Right lobe of liver (tissue), 6 donors: ENCODE measurements around the gene ZNF891. TPM values are rescaled to one million over a fixed set of nuclear protein-coding genes. Genes with fewer than 3 reads are reported as not detected.

Experiments used
- ATAC-seq, 4 donors: fragments of 200-7000 bp; cut with Tn5 transposase; one replicate each; pipeline ENCODE4 v1.9.1; 2020; ENCODE audit warnings: mild to moderate bottlenecking in 4 of 4, moderate library complexity in 4 of 4
- DNase-seq, 3 donors: peaks; one replicate each; pipeline ENCODE4 v3.0.0-alpha.2; 2020
- H3K27ac ChIP-seq, 3 donors: fragments of 200-600 bp; one replicate each; pipeline ENCODE4 v1.8.0; 2022
- H3K27me3 ChIP-seq, 2 donors: fragments of 200-600 bp; one replicate each; pipeline ENCODE4 v1.8.0; 2022
- H3K36me3 ChIP-seq, 4 donors: fragments of 200-600 bp; sonication (generic) in 1 of 4; one replicate each; pipeline versions ENCODE4 v1.5.1 to v1.8.0; 2017 to 2022; ENCODE audit warnings: control low read depth in 1 of 4
- H3K4me1 ChIP-seq, 4 donors: fragments of 200-600 bp; sonication (generic) in 1 of 4; one replicate each; pipeline versions ENCODE4 v1.5.1 to v1.8.0; 2017 to 2022; ENCODE audit warnings: control low read depth in 1 of 4
- H3K4me3 ChIP-seq, 3 donors: fragments of 200-600 bp; one replicate each; pipeline ENCODE4 v1.8.0; 2022
- H3K9me3 ChIP-seq, 4 donors: fragments of 200-600 bp; sonication (generic) in 1 of 4; one replicate each; pipeline versions ENCODE4 v1.5.1 to v1.8.0; 2017 to 2022; ENCODE audit warnings: control low read depth in 1 of 4
- POLR2A ChIP-seq: fragments of 450-650 bp; IDR thresholded peaks from one replicate; pipeline ENCODE4 v1.6.1; 2017; ENCODE audit warnings: antibody characterized with exemption, mild to moderate bottlenecking
- WGBS: methylation state at CpG from one replicate; pipeline ENCODE4 v1.1.6; 2018; ENCODE audit warnings: low coverage, low lambda C conversion rate; ENCODE audit not compliant: insufficient coverage; ENCODE audit errors: missing lambda C conversion rate; 5-methylcytosine and 5-hydroxymethylcytosine counted together
- intact Hi-C, 2 donors: fragments of 100-400 bp; cut with DNase I; formaldehyde crosslinking; loops; one replicate each; pipeline versions ENCODE4 v1.11.2 to v1.14.1; 2022
- total RNA-seq, 6 experiments: library from RNA; depleted of rRNA in 2 of 6; stranded (reverse); fragments of >200 nt in 2 of 6; fragmentation: NEBNext Ultra II Directional in 3 of 6; extraction: Animal tissue kit (Norgen Biotek cat#: 25700) in 3 of 6; gene quantifications; one replicate each; pipeline versions ENCODE4 v1.1.0 to v1.2.4, GENCODE V29; 2016 to 2023
- TF ChIP-seq, protein P1 (sequence below), 4 donors: fragments of 200-600 bp in 3 of 4; fragments of 450-650 bp in 1 of 4; IDR thresholded peaks; one replicate each; pipeline versions ENCODE4 v1.5.1 to v1.8.0; 2016 to 2022; ENCODE audit warnings: antibody characterized with exemption in 4 of 4, mild to moderate bottlenecking in 2 of 4
- donor health status: DM: no; HTN: yes; CAD: no.
- donor health status: DM: no; HTN: no; CAD: no.
- donor health status: DM: no; HTN: no; CAD: no.
- donor health status: DM: no; HTN: yes; CAD: no.
- donor health status: DM: no; HTN: yes; CAD: no.

Gene ZNF891
- total RNA-seq, 6 experiments from 2014 or later: 0.50 to 0.92 (median 0.79) TPM

- WGBS: 34% methylated on average over 9 of the region's 17 CpGs
- DNase-seq: peak in 1 of 3 donors; percentile 42
Observed at GRCh38 chr12:133081159-133081780, 48.8 kb downstream of the ZNF891 start.

DNA sequence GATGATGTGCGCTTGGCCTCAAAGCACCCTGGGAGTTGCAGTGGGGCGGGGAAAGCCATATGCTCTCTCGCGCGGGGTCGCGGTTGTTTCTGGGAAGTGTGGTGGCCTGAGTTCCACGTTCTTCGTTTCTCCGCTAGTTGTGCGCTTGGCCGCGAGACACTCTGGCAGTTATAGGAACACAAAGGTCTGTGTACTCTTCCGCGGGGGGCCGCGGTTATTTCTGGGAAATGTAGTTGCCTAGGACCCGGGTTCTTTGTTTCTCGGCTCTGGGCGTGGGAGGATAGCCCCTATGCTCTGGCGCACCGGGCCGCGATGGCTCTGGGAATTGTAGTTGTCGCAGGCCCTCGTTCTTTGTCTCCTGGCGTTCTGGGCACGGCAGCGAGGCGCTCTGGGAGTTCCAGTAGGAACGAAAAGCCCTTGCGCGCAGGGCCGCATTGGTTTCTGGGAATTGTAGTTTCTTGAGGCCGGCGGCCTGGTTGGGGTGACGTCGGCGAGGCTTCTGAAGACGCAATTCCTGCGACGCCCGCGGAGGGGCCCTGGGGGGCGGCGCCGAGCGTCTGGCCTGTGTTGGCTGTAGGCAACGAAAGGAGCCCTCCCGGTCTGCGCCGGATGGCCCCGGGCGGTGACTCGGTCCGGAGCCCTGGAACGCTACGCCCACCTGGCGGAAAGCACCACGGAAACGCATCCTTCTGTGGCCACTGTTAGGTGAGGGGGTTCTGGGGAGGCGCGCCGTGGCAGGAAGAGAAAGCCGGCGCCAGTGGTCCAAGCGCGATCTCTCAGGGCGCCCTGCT, 49.5 kb downstream of the ZNF891 start, which contains the start of gene ZNF140:
Gene ZNF140, plus strand, starts transcription at position 556 of the 791 bp plus-strand sequence. CDS start 398 bp downstream, outside the sequence.
- intact Hi-C loops: no loop called here
- TF ChIP-seq, protein P1, sequence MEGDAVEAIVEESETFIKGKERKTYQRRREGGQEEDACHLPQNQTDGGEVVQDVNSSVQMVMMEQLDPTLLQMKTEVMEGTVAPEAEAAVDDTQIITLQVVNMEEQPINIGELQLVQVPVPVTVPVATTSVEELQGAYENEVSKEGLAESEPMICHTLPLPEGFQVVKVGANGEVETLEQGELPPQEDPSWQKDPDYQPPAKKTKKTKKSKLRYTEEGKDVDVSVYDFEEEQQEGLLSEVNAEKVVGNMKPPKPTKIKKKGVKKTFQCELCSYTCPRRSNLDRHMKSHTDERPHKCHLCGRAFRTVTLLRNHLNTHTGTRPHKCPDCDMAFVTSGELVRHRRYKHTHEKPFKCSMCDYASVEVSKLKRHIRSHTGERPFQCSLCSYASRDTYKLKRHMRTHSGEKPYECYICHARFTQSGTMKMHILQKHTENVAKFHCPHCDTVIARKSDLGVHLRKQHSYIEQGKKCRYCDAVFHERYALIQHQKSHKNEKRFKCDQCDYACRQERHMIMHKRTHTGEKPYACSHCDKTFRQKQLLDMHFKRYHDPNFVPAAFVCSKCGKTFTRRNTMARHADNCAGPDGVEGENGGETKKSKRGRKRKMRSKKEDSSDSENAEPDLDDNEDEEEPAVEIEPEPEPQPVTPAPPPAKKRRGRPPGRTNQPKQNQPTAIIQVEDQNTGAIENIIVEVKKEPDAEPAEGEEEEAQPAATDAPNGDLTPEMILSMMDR (IDR thresholded peaks at IDR 0.05): peak; percentile 21 to 44 (median 34)
- TF ChIP-seq POLR2A: peak; percentile 62
- Histone ChIP-seq H3K27ac (peak within 1 kb of the TSS; percentile 92 to 94 (median 93)), H3K9me3 (peaks cover 0 to 48% (median 16%) of the 10 kb centered on the region in 4 donors), H3K27me3 (no peaks in the 10 kb centered on the region), H3K36me3 (peaks cover 0 to 25% (median 19%) of the 10 kb centered on the region in 4 donors), H3K4me1 (peaks cover 0 to 5% (median 0%) of the 10 kb centered on the region in 4 donors), H3K4me3 (peak within 1 kb of the TSS; percentile 74 to 89 (median 80))
- whole genome bisulfite sequencing: 1% methylated on average over 45 of the region's 69 CpGs
- peak; percentile 96 to 97 (median 97) for DNase-seq
- ATAC-seq: peak; percentile 81 to 85 (median 82)

More at GRCh38 chr12:133081159-133081780, 48.8 kb downstream of the ZNF891 start:
- H3K4me3 ChIP-seq: peak overlapping the region; percentile 74 to 89 (median 80)
- peaks cover 0 to 54% (median 18%) of the 10 kb centered on the region in 4 donors for H3K9me3 ChIP-seq
- H3K36me3 ChIP-seq: peaks cover 0 to 32% (median 23%) of the 10 kb centered on the region in 4 donors
- intact Hi-C loops: no loop called here
- peaks cover 0 to 5% (median 0%) of the 10 kb centered on the region in 4 donors for H3K4me1 ChIP-seq
- H3K27me3 ChIP-seq: no peaks in the 10 kb centered on the region
- TF ChIP-seq, protein P1 (IDR thresholded peaks at IDR 0.05): no peak
- TF ChIP-seq POLR2A: no peak
- ATAC-seq: no peak
- peak overlapping the region; percentile 92 to 94 (median 93) for H3K27ac ChIP-seq

DNA sequence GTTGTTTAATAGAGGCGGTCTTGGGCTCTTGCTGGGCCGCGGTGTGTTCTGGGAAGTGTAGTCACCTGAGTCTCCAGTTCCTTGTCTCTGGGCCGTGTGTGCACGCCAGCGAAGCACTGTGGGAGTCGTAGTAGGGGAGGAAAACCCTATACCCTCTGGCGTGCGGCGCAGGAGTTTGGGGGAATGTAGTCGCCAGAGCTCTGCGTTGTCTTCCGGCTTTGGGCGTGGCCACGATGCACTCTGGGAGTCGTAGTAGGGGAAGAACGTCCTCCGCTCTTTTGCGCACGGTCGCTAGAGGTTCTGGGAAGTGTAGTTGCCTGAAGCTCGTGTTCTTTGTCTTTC, 50.1 kb downstream of the ZNF891 start:
- Histone ChIP-seq H3K4me1 (peaks cover 0 to 5% (median 0%) of the 10 kb centered on the region in 4 donors), H3K36me3 (peaks cover 0 to 19% (median 13%) of the 10 kb centered on the region in 4 donors), H3K27ac (peak overlapping the region; percentile 92 to 94 (median 93)), H3K4me3 (peak overlapping the region; percentile 74 to 89 (median 80)), H3K9me3 (peaks cover 0 to 44% (median 15%) of the 10 kb centered on the region in 4 donors), H3K27me3 (no peaks in the 10 kb centered on the region)
- TF ChIP-seq, protein P1 (IDR thresholded peaks at IDR 0.05): no peak
- no peak for TF ChIP-seq POLR2A
- WGBS: 0% methylated on average over 5 of the region's 22 CpGs
- DNase-seq (peak; percentile 98 to 100 (median 100)), ATAC-seq (peak; percentile 90 to 95 (median 92))
- intact Hi-C loops: no loop called here

GRCh38 chr12:133073836-133074235, 56.2 kb downstream of the ZNF891 start:
- ATAC-seq: no peak
- 64% methylated on average over 2 of the region's 2 CpGs for WGBS
- Histone ChIP-seq H3K27me3 (no peaks in the 10 kb centered on the region), H3K9me3 (peaks cover 0 to 48% (median 5%) of the 10 kb centered on the region in 4 donors), H3K27ac (no peak overlapping the region), H3K4me1 (no peaks in the 10 kb centered on the region), H3K36me3 (no peaks in the 10 kb centered on the region), H3K4me3 (no peak overlapping the region)
- DNase-seq: no peak
- intact Hi-C loops: no loop called here
- TF ChIP-seq, protein P1 (IDR thresholded peaks at IDR 0.05): no peak
- no peak for TF ChIP-seq POLR2A
